Right atrium auricular region (tissue), 2 donors: ENCODE results near the gene NID2. TPM values are rescaled to one million over a fixed set of nuclear protein-coding genes. Genes with fewer than 3 reads are reported as not detected.

Experiments
- DNase-seq: peaks from one replicate; pipeline ENCODE4 v3.0.0-alpha.2; 2019; ENCODE audit warnings: low spot score
- H3K27ac ChIP-seq, 2 donors: fragments of 200-600 bp; sonication (generic); 1 replicate in 1 of 2; 2 replicates in 1 of 2; pipeline ENCODE4 v1.5.1; 2016 to 2019
- H3K27me3 ChIP-seq, 2 donors: fragments of 200-600 bp; sonication (generic); one replicate each; pipeline versions ENCODE4 v1.5.1 to v1.6.0; 2017 to 2019
- H3K36me3 ChIP-seq: fragments of 200-600 bp; sonication (generic); one replicate; pipeline ENCODE4 v1.5.1; 2016
- H3K4me1 ChIP-seq, 2 donors: fragments of 200-600 bp; sonication (generic); one replicate each; pipeline versions ENCODE4 v1.5.1 to v1.6.0; 2017 to 2019
- H3K4me3 ChIP-seq, 2 donors: fragments of 200-600 bp; sonication (generic); 1 replicate in 1 of 2; 2 replicates in 1 of 2; pipeline ENCODE4 v1.5.1; 2017 to 2019; ENCODE audit warnings: mild to moderate bottlenecking in 1 of 2, moderate library complexity in 1 of 2
- H3K9me3 ChIP-seq, 2 donors: fragments of 200-600 bp; sonication (generic); one replicate each; pipeline ENCODE4 v1.5.1; 2019
- CTCF ChIP-seq, 2 donors: fragments of 200-600 bp; sonication (generic); IDR thresholded peaks; one replicate each; pipeline ENCODE4 v1.5.1; 2019; ENCODE audit warnings: antibody characterized with exemption in 2 of 2
- total RNA-seq, 2 donors: library from RNA; depleted of rRNA; stranded (reverse); fragments of >200 nt; gene quantifications; one replicate each; pipeline ENCODE4 v1.1.0, GENCODE V29; 2016

NID2 gene
- total RNA-seq, 2 donors from 2014 or later: 23.0 to 41.2 TPM

GRCh38 chr14:52086711-52087110 is 17.9 kb upstream of the NID2 start:
- Histone ChIP-seq H3K27ac (no peak overlapping the region), H3K9me3 (peaks cover 0 to 9% of the 10 kb centered on the region in 2 donors), H3K36me3 (no peaks in the 10 kb centered on the region), H3K27me3 (no peaks in the 10 kb centered on the region), H3K4me3 (no peak overlapping the region), H3K4me1 (peaks cover 0 to 6% of the 10 kb centered on the region in 2 donors)
- no peak for TF ChIP-seq CTCF (IDR thresholded peaks at IDR 0.05)
- no peak for DNase-seq

- H3K36me3 ChIP-seq: no peaks in the 10 kb centered on the region
- no peak overlapping the region for H3K4me3 ChIP-seq
- H3K9me3 ChIP-seq: peaks cover 0 to 9% of the 10 kb centered on the region in 2 donors
- no peak overlapping the region for H3K27ac ChIP-seq
- DNase-seq: no peak
- H3K27me3 ChIP-seq: no peaks in the 10 kb centered on the region
- no peak for TF ChIP-seq CTCF (IDR thresholded peaks at IDR 0.05)
- H3K4me1 ChIP-seq: peaks cover 0 to 19% of the 10 kb centered on the region in 2 donors
Observed at GRCh38 chr14:52082903-52083302, 14.0 kb upstream of the NID2 start.

- DNase-seq: no peak
- no peak overlapping the region for H3K27ac ChIP-seq
- TF ChIP-seq CTCF (IDR thresholded peaks at IDR 0.05): no peak
- H3K4me1 ChIP-seq: peaks cover 0 to 24% of the 10 kb centered on the region in 2 donors
- H3K9me3 ChIP-seq: peaks cover 0 to 9% of the 10 kb centered on the region in 2 donors
- H3K4me3 ChIP-seq: no peak overlapping the region
- no peaks in the 10 kb centered on the region for H3K36me3 ChIP-seq
- H3K27me3 ChIP-seq: no peaks in the 10 kb centered on the region
Observed at GRCh38 chr14:52081964-52082363, 13.1 kb upstream of the NID2 start.

GRCh38 chr14:52080808-52081755 is 12.2 kb upstream of the NID2 start:
- TF ChIP-seq CTCF (IDR thresholded peaks at IDR 0.05): no peak
- Histone ChIP-seq H3K4me3 (no peak overlapping the region), H3K27ac (peak overlapping the region; percentile 34 to 50), H3K36me3 (no peaks in the 10 kb centered on the region), H3K27me3 (no peaks in the 10 kb centered on the region), H3K9me3 (peaks cover 0 to 9% of the 10 kb centered on the region in 2 donors), H3K4me1 (peaks cover 0 to 33% of the 10 kb centered on the region in 2 donors)
- DNase-seq: no peak

- Histone ChIP-seq H3K9me3 (peaks cover 0 to 9% of the 10 kb centered on the region in 2 donors), H3K36me3 (no peaks in the 10 kb centered on the region), H3K27me3 (no peaks in the 10 kb centered on the region), H3K27ac (peak overlapping the region; percentile 34 to 50), H3K4me3 (no peak overlapping the region), H3K4me1 (peaks cover 0 to 34% of the 10 kb centered on the region in 2 donors)
- no peak for TF ChIP-seq CTCF (IDR thresholded peaks at IDR 0.05)
- DNase-seq: no peak
Observed at GRCh38 chr14:52080158-52080800, 11.4 kb upstream of the NID2 start.
